Measurements from ENCODE around the gene RBM15B. TPM values are rescaled to one million over a fixed set of nuclear protein-coding genes. Genes with fewer than 3 reads are reported as not detected.

The RBM15B gene
- total RNA-seq, 1 donor from 2014 or later, result 23.5 TPM

- TF ChIP-seq EZH2 (IDR thresholded peaks at IDR 0.05; ENCODE audit: insufficient read depth, low read length), result no peak
- TF ChIP-seq, protein P1, sequence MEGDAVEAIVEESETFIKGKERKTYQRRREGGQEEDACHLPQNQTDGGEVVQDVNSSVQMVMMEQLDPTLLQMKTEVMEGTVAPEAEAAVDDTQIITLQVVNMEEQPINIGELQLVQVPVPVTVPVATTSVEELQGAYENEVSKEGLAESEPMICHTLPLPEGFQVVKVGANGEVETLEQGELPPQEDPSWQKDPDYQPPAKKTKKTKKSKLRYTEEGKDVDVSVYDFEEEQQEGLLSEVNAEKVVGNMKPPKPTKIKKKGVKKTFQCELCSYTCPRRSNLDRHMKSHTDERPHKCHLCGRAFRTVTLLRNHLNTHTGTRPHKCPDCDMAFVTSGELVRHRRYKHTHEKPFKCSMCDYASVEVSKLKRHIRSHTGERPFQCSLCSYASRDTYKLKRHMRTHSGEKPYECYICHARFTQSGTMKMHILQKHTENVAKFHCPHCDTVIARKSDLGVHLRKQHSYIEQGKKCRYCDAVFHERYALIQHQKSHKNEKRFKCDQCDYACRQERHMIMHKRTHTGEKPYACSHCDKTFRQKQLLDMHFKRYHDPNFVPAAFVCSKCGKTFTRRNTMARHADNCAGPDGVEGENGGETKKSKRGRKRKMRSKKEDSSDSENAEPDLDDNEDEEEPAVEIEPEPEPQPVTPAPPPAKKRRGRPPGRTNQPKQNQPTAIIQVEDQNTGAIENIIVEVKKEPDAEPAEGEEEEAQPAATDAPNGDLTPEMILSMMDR (IDR thresholded peaks at IDR 0.05; ENCODE audit: insufficient read depth, low read depth, low read length), result no peak
- H3K4me1 ChIP-seq (ENCODE audit: insufficient read depth, low read length), result peaks cover 14% of the 10 kb centered on the region
- no peak for FAIRE-seq
- H3K9me3 Mint-ChIP-seq (ENCODE audit: unreplicated experiment), result peaks cover 6% of the 10 kb centered on the region
- peaks cover 35% of the 10 kb centered on the region for H3K36me3 ChIP-seq (ENCODE audit: insufficient read depth, low read length)
- H3K27me3 Mint-ChIP-seq (ENCODE audit: low read depth, unreplicated experiment), result no peaks in the 10 kb centered on the region
- no peak overlapping the region for H2AFZ ChIP-seq (ENCODE audit: low read depth, low read length)
- no peak overlapping the region for H3K4me2 ChIP-seq (ENCODE audit: low read length)
- H4K20me1 ChIP-seq (ENCODE audit: insufficient read depth, low read length), result peaks cover 52% of the 10 kb centered on the region
- H3K9ac ChIP-seq (ENCODE audit: low read length), result no peak overlapping the region
- peaks cover 34% of the 10 kb centered on the region for H3K36me3 Mint-ChIP-seq (ENCODE audit: low read depth, unreplicated experiment)
- H3K27ac Mint-ChIP-seq (ENCODE audit: unreplicated experiment), result no peak overlapping the region
- H3K4me3 ChIP-seq (ENCODE audit: insufficient read depth, low read depth, low read length), result no peak overlapping the region
- no peak overlapping the region for H3K4me3 Mint-ChIP-seq (ENCODE audit: unreplicated experiment)
- no peaks in the 10 kb centered on the region for H3K27me3 ChIP-seq (ENCODE audit: insufficient read depth, low read length)
- peaks cover 52% of the 10 kb centered on the region for H3K79me2 ChIP-seq (ENCODE audit: insufficient read depth, low read length)
- DNase-seq (ENCODE audit: low read depth), result no peak
- H3K4me1 Mint-ChIP-seq (ENCODE audit: low read depth, unreplicated experiment), result peaks cover 22% of the 10 kb centered on the region
- H3K27ac ChIP-seq (ENCODE audit: low read depth, low read length), result no peak overlapping the region
- H3K9me3 ChIP-seq (ENCODE audit: insufficient read depth, low read depth, low read length), result peaks cover under 1% of the 10 kb centered on the region
Measured at GRCh38 chr3:51397392-51397791, 6.3 kb downstream of the RBM15B start.

DNA sequence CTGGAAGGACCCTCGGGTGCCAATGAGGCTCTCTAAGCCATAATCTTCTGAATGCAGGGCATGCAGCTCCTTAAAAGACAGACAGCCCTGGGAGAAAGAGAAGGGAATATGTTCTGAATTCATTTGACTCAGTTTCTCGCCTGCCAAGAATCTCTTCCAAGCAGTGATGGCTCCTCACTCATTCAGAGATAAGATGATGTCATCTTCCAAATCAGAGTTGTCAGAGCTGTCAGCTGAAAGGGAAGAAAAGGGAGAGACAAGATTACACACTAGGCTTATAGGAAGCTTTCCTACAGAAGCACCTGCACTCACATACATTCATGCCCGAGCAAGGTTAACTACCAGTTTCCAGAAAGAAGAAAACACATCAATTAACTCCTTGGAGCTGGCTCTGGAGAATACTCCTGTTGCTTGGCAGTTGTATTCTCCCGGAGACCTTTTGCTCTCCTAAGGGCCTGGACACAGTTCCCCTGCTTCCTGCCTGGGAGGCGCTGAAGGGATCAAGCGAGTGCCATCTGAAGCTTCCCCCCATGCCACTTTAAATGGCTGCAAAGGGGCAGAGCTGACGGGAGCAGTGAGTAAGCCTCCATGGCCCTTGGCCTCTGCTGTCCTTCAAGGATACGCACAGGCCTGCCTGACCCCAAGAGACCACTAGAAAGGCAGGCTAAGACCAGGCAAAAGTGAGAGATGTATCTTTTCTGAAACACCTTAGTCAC lies 7.7 kb downstream of the RBM15B start:
- Histone ChIP-seq H3K36me3 (ENCODE audit: insufficient read depth, low read length) (peaks cover 39% of the 10 kb centered on the region), H3K4me3 (ENCODE audit: insufficient read depth, low read depth, low read length) (no peak overlapping the region), H3K27ac (ENCODE audit: low read depth, low read length) (no peak overlapping the region), H3K4me1 (ENCODE audit: insufficient read depth, low read length) (peaks cover 9% of the 10 kb centered on the region), H4K20me1 (ENCODE audit: insufficient read depth, low read length) (peaks cover 39% of the 10 kb centered on the region), H2AFZ (ENCODE audit: low read depth, low read length) (no peak overlapping the region), H3K79me2 (ENCODE audit: insufficient read depth, low read length) (peaks cover 38% of the 10 kb centered on the region), H3K9ac (ENCODE audit: low read length) (no peak overlapping the region), H3K27me3 (ENCODE audit: insufficient read depth, low read length) (no peaks in the 10 kb centered on the region), H3K4me2 (ENCODE audit: low read length) (no peak overlapping the region), H3K9me3 (ENCODE audit: insufficient read depth, low read depth, low read length) (no peaks in the 10 kb centered on the region)
- Mint-ChIP-seq H3K4me3 (ENCODE audit: unreplicated experiment) (no peak overlapping the region), H3K27ac (ENCODE audit: unreplicated experiment) (no peak overlapping the region), H3K4me1 (ENCODE audit: low read depth, unreplicated experiment) (peaks cover 15% of the 10 kb centered on the region), H3K36me3 (ENCODE audit: low read depth, unreplicated experiment) (peaks cover 30% of the 10 kb centered on the region), H3K27me3 (ENCODE audit: low read depth, unreplicated experiment) (no peaks in the 10 kb centered on the region), H3K9me3 (ENCODE audit: unreplicated experiment) (no peaks in the 10 kb centered on the region)
- FAIRE-seq (no peak), DNase-seq (ENCODE audit: low read depth) (no peak)
- TF ChIP-seq, protein P1 (IDR thresholded peaks at IDR 0.05; ENCODE audit: insufficient read depth, low read depth, low read length), result no peak
- no peak for TF ChIP-seq EZH2 (IDR thresholded peaks at IDR 0.05; ENCODE audit: insufficient read depth, low read length)

DNA sequence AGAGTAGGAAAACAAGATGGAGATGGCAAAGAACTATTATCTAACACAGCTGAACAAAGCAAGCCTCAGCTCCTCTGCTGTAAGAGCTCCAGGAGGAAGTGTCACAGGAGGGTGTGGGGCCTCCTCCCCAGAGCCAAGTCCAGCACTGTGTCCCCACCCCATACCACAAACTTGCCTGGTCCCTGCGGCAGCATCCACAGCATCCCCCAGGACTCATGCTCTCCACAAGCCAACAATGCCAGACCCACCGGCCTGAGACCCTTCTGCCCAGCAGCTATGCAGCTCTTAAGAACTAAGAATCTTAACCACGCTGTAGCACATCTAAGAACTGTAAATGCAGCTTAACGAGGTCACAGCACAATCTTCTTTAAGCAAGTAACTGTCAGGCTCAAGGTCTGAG lies 9.1 kb downstream of the RBM15B start:
- no peaks in the 10 kb centered on the region for H3K4me1 ChIP-seq (ENCODE audit: insufficient read depth, low read length)
- Mint-ChIP-seq H3K27ac (ENCODE audit: unreplicated experiment) (no peak overlapping the region), H3K27me3 (ENCODE audit: low read depth, unreplicated experiment) (no peaks in the 10 kb centered on the region), H3K9me3 (ENCODE audit: unreplicated experiment) (no peaks in the 10 kb centered on the region), H3K36me3 (ENCODE audit: low read depth, unreplicated experiment) (peaks cover 17% of the 10 kb centered on the region), H3K4me1 (ENCODE audit: low read depth, unreplicated experiment) (peaks cover 9% of the 10 kb centered on the region), H3K4me3 (ENCODE audit: unreplicated experiment) (no peak overlapping the region)
- H3K4me2 ChIP-seq (ENCODE audit: low read length), result no peak overlapping the region
- H2AFZ ChIP-seq (ENCODE audit: low read depth, low read length), result no peak overlapping the region
- no peak overlapping the region for H3K27ac ChIP-seq (ENCODE audit: low read depth, low read length)
- H3K36me3 ChIP-seq (ENCODE audit: insufficient read depth, low read length), result peaks cover 31% of the 10 kb centered on the region
- no peak overlapping the region for H3K4me3 ChIP-seq (ENCODE audit: insufficient read depth, low read depth, low read length)
- no peak for TF ChIP-seq EZH2 (IDR thresholded peaks at IDR 0.05; ENCODE audit: insufficient read depth, low read length)
- TF ChIP-seq, protein P1 (IDR thresholded peaks at IDR 0.05; ENCODE audit: insufficient read depth, low read depth, low read length), result no peak
- FAIRE-seq (no peak), DNase-seq (ENCODE audit: low read depth) (no peak)
- no peaks in the 10 kb centered on the region for H3K27me3 ChIP-seq (ENCODE audit: insufficient read depth, low read length)
- peaks cover 24% of the 10 kb centered on the region for H3K79me2 ChIP-seq (ENCODE audit: insufficient read depth, low read length)
- H3K9ac ChIP-seq (ENCODE audit: low read length), result no peak overlapping the region
- H3K9me3 ChIP-seq (ENCODE audit: insufficient read depth, low read depth, low read length), result no peaks in the 10 kb centered on the region
- H4K20me1 ChIP-seq (ENCODE audit: insufficient read depth, low read length), result peaks cover 25% of the 10 kb centered on the region

Measured in astrocyte (in vitro differentiated cells and primary cell).